Erythroblast (primary cell): ENCODE results near the gene ZNF473.

Source experiments
- GATA1 ChIP-seq: IDR thresholded peaks from 2 replicates; pipeline ENCODE4 v1.6.1; 2011; ENCODE audit warnings: low read depth, mild to moderate bottlenecking, control low read depth, low read length, moderate library complexity
- POLR2A ChIP-seq: IDR thresholded peaks from 2 replicates; pipeline ENCODE4 v1.6.1; 2011; ENCODE audit warnings: mild to moderate bottlenecking, low read length

DNA sequence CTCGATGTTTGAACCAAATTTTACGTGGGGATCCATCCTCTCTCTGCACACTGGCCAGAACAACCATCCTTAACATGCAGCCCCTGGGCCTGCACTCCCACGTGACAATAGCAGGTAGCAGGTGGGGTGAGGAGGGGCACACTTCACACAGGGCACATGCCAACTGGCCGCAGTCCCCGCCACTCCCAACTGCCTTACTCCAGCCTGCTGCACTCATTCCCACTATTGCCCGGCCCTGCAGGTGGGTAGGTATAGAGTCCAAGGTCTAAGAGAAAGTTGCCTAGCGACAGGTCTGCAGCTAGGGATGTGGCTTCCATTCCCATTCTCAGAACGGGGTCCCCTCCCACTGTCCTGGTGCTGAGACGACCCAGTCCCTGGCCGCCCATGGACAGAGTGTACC, 18.6 kb upstream of the ZNF473 start:
- TF ChIP-seq POLR2A (no peak), GATA1 (no peak)
